BJ (cell line): Measurements from ENCODE around the gene SMC1A. TPM values are rescaled to one million over a fixed set of nuclear protein-coding genes. Genes with fewer than 3 reads are reported as not detected.

Source experiments
- CTCF ChIA-PET: fragments of 350-600 bp; formaldehyde crosslinking; extraction: SDS; loops from one replicate; lab custom pipeline; 2021; ENCODE audit warnings: antibody characterized with exemption, inconsistent platforms; lab: Yijun Ruan, JAX
- POLR2A ChIA-PET: fragments of 300-600 bp; sonication (Branson Sonifier 250); formaldehyde crosslinking; extraction: SDS; loops from one replicate; lab custom pipeline; 2021; ENCODE audit warnings: antibody characterized with exemption; lab: Charles Lee
- DNase-seq: peaks from one replicate; pipeline ENCODE4 v3.0.0-alpha.2; 2011; ENCODE audit warnings: low read depth
- H3K27me3 ChIP-seq: 2 replicates; pipeline ENCODE4 v1.6.0; 2011; ENCODE audit warnings: low read length; ENCODE audit not compliant: control insufficient read depth, insufficient read depth
- H3K36me3 ChIP-seq: 2 replicates; pipeline ENCODE4 v1.5.1; 2011; ENCODE audit warnings: low read length; ENCODE audit not compliant: control insufficient read depth, insufficient read depth
- H3K4me3 ChIP-seq: 2 replicates; pipeline ENCODE4 v1.5.1; 2011; ENCODE audit warnings: low read depth, mild to moderate bottlenecking, control low read depth, low read length
- polyA plus RNA-seq: library from polyadenylated mRNA; depleted of rRNA; stranded (reverse); fragments of >200 nt; gene quantifications from 2 replicates; pipeline ENCODE4 v1.2.3, GENCODE V29; 2011
- TF ChIP-seq, protein P1 (sequence below): IDR thresholded peaks from 2 replicates; pipeline ENCODE4 v1.5.1; 2011; ENCODE audit warnings: low read depth, mild to moderate bottlenecking, control low read depth, inconsistent platforms, low read length, moderate library complexity; ENCODE audit not compliant: insufficient read depth

The SMC1A gene
- polyA plus RNA-seq, 1 experiment, result 18.7 TPM

DNA sequence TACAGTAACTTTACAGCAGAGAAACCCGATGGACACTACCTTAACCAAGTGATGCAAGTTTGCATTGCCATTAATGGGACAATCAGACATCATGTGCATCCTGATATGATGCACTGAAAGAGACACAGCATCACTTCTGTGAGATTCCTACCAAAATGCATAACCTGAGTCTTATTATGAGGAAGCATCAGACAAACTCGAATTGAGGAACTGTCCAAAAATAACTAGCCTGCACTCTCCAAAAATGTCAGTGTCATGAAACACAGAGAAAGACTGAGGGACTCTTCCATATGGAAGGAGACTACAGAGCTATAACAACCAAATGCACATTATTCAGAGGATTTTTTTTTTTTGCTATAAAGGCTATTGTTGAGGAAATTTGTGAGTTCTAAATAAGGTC, 74.5 kb downstream of the SMC1A start:
- no peak overlapping the region for H3K4me3 ChIP-seq
- no peak for DNase-seq
- TF ChIP-seq, protein P1, sequence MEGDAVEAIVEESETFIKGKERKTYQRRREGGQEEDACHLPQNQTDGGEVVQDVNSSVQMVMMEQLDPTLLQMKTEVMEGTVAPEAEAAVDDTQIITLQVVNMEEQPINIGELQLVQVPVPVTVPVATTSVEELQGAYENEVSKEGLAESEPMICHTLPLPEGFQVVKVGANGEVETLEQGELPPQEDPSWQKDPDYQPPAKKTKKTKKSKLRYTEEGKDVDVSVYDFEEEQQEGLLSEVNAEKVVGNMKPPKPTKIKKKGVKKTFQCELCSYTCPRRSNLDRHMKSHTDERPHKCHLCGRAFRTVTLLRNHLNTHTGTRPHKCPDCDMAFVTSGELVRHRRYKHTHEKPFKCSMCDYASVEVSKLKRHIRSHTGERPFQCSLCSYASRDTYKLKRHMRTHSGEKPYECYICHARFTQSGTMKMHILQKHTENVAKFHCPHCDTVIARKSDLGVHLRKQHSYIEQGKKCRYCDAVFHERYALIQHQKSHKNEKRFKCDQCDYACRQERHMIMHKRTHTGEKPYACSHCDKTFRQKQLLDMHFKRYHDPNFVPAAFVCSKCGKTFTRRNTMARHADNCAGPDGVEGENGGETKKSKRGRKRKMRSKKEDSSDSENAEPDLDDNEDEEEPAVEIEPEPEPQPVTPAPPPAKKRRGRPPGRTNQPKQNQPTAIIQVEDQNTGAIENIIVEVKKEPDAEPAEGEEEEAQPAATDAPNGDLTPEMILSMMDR, result no peak
- ChIA-PET POLR2A (no interaction called here), CTCF (interaction anchor here (0.7 kb wide), 1 partner anchor 152 kb away, joined by 4 read pairs; no protein-coding TSS in a partner anchor)
- no peaks in the 10 kb centered on the region for H3K27me3 ChIP-seq
- no peaks in the 10 kb centered on the region for H3K36me3 ChIP-seq

DNA sequence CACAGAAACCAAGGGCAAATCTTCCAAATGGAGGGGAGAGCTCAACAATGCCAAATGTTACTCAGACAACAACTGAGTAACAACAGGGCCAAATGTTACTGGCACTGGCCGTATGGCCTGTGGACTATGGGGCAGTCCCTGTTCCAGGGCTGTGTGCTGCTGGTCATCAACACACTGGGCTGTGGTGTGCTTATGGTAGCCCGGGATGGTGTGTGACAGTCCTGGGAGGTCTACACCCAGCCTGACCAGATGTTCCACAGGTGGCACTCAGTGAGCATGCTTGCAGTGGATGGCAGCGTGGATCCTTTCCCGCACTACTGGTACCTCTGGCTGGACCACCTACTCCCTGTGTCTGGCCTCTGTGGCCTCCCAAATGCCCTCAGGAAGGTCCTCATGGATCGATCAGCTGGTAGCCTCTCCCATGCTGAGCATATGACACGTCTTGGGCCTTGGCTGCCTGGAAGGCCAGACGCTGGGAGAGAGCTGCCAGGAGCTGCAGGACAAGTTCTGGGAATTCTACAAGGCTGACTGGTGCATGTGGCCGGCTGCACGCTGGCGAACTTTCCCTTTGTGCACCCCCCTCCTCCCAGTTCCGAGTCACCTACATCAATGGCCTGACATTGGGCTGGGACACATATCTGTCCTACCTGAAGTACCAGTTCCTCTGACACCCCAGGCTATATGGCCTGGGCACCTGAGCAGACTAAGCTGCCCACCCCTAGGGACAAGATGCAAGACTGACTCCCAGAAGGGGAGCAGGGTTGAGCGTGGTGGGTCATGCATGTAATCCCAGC, 81.4 kb downstream of the SMC1A start:
- POLR2A ChIA-PET, result no interaction called here
- CTCF ChIA-PET, result interaction anchor here (0.6 kb wide), 1 partner anchor 40 kb away, joined by 4 read pairs; no protein-coding TSS in a partner anchor

DNA sequence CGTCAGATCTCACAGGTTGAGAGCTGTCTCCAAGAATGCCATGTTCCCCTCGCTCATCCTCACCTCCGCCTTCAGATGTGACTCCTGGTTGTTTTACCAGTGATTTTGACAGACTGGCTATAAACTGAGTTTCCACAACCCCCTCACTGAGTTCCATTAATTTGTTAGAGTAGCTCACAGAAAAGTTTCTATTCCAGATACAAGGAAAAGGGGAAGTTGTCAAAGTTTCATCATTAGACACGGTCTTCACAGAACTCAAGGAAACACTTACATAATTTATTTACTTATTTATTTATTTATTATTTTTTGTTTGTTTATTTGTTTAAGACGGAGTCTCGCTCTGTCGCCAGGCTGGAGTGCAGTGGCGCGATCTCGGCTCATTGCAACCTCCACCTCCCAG, 85.4 kb downstream of the SMC1A start:
- ChIA-PET CTCF (interaction anchor here (1.1 kb wide), 1 partner anchor 15 kb away, joined by 3 read pairs; no protein-coding TSS in a partner anchor), POLR2A (no interaction called here)
- Histone ChIP-seq H3K4me3 (no peak overlapping the region), H3K27me3 (no peaks in the 10 kb centered on the region), H3K36me3 (no peaks in the 10 kb centered on the region)
- no peak for DNase-seq
- TF ChIP-seq, protein P1, result no peak

More for the DNA sequence above, 81.4 kb downstream of the SMC1A start:
- no peaks in the 10 kb centered on the region for H3K36me3 ChIP-seq
- no peak for DNase-seq
- no peak overlapping the region for H3K4me3 ChIP-seq
- TF ChIP-seq, protein P1, result no peak
- no peaks in the 10 kb centered on the region for H3K27me3 ChIP-seq

DNA sequence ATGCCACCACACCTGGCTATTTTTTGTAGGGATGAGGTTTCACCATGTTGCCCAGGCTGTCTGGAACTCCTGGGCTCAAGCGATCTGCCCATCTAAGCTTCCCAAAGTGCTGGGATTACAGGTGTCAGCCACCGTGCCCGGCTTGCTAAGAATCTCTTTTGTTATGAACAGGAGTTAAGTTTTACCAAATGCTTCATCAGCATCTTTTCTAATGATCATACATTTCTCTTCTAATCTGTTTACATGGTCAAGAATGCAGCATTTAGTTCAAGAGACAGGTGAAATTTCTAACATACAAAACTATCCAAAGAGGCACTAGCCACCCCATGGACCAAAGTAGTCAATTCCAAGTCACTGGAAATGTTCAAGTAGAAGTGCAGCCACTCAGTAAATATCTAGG, 88.6 kb downstream of the SMC1A start:
- no peak for DNase-seq

DNA sequence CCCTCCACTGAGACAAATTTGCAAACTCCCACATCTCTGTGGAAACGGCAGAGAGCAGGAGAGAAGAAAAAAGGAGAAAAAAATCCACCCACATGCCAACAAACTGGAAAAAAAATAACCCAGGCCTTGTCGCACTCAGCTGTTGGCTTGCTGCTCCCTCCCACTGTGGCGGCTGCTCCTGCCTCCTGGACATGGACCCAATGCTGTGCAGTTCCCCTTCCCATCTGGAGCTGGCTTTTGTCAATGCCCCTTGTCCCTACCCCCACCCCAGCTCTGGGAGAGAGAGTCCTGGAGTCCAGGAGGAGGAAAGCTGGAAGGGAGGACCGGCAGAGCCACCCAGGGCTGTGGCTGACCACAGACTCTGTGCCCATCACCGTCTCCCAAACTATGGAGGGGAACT, 90.2 kb downstream of the SMC1A start:
- DNase-seq, result no peak
- TF ChIP-seq, protein P1, result no peak
- Histone ChIP-seq H3K27me3 (peaks cover 3% of the 10 kb centered on the region), H3K4me3 (no peak overlapping the region), H3K36me3 (no peaks in the 10 kb centered on the region)
- CTCF ChIA-PET, result interaction anchor here (0.7 to 6.2 kb wide), 5 partner anchors 14 to 208 kb away, joined by 3 to 54 read pairs (median 5); no protein-coding TSS in a partner anchor
- POLR2A ChIA-PET, result no interaction called here

More for the DNA sequence above, 88.6 kb downstream of the SMC1A start:
- TF ChIP-seq, protein P1, result no peak
- ChIA-PET POLR2A (interaction anchor here (0.7 kb wide), 1 partner anchor 29 kb away, joined by 3 read pairs; no protein-coding TSS in a partner anchor), CTCF (interaction anchor here (0.6 to 1.9 kb wide), 2 partner anchors 16 to 252 kb away, joined by 3 to 12 read pairs; no protein-coding TSS in a partner anchor)
- H3K27me3 ChIP-seq, result no peaks in the 10 kb centered on the region
- H3K4me3 ChIP-seq, result no peak overlapping the region
- no peaks in the 10 kb centered on the region for H3K36me3 ChIP-seq
